A673 (cell line): ENCODE data around the gene TRERF1. TPM values are rescaled to one million over a fixed set of nuclear protein-coding genes. Genes with fewer than 3 reads are reported as not detected.

Source experiments
- BruUV-seq: library from RNA; stranded (reverse); fragments of 400-500 nt; replicated peaks from 2 replicates; lab custom pipeline; 2021; lab: Mats Ljungman, UMichigan
- CTCF ChIA-PET: fragments of 300-600 bp; sonication (Branson Sonifier 250); formaldehyde crosslinking; loops from one replicate; lab custom pipeline; 2022; ENCODE audit warnings: antibody characterized with exemption; lab: Charles Lee
- POLR2A ChIA-PET: fragments of 300-600 bp; sonication (Branson Sonifier 250); formaldehyde crosslinking; loops from one replicate; lab custom pipeline; 2022; ENCODE audit warnings: antibody characterized with exemption; ENCODE audit not compliant: low non-redundant PET; lab: Charles Lee
- DNase-seq: peaks from one replicate; pipeline ENCODE4 v3.0.0-alpha.2; 2015; ENCODE audit warnings: low spot score
- H3K27ac ChIP-seq: fragments of 200-600 bp; sonication (generic); 2 replicates; pipeline ENCODE4 v1.5.1; 2016; ENCODE audit warnings: mixed run types, low read depth, mild to moderate bottlenecking, mixed read lengths, antibody characterized with exemption, low read length; ENCODE audit not compliant: poor library complexity, severe bottlenecking
- H3K27me3 ChIP-seq: fragments of 200-600 bp; sonication (generic); replicated peaks from 2 replicates; pipeline ENCODE4 v1.6.1; 2017; ENCODE audit warnings: mixed run types, low read depth, mild to moderate bottlenecking, mixed read lengths, antibody characterized with exemption, low read length; ENCODE audit not compliant: insufficient read depth, poor library complexity
- H3K36me3 ChIP-seq: fragments of 200-600 bp; sonication (generic); 2 replicates; pipeline ENCODE4 v1.6.1; 2016; ENCODE audit warnings: mixed run types, mild to moderate bottlenecking, mixed read lengths, antibody characterized with exemption, low read length; ENCODE audit not compliant: insufficient read depth, poor library complexity, severe bottlenecking
- H3K4me1 ChIP-seq: fragments of 200-600 bp; sonication (generic); 2 replicates; pipeline ENCODE4 v1.6.1; 2017; ENCODE audit warnings: mixed run types, mild to moderate bottlenecking, mixed read lengths, antibody characterized with exemption, low read length; ENCODE audit not compliant: insufficient read depth, poor library complexity, severe bottlenecking
- H3K4me3 ChIP-seq: fragments of 200-600 bp; sonication (generic); 2 replicates; pipeline ENCODE4 v1.5.1; 2016; ENCODE audit warnings: low read depth, mixed run types, mild to moderate bottlenecking, mixed read lengths, low read length; ENCODE audit not compliant: poor library complexity, severe bottlenecking
- H3K9me3 ChIP-seq: fragments of 200-600 bp; sonication (generic); 2 replicates; pipeline ENCODE4 v1.6.1; 2016; ENCODE audit warnings: mixed run types, low read depth, mild to moderate bottlenecking, mixed read lengths, antibody characterized with exemption, low read length; ENCODE audit not compliant: poor library complexity, severe bottlenecking
- CTCF ChIP-seq: fragments of 300-800, 200-600 bp; sonication (generic); conservative IDR thresholded peaks from 2 replicates; pipeline ENCODE4 v1.5.1; 2017; ENCODE audit warnings: low read depth, mild to moderate bottlenecking, antibody characterized with exemption, low read length, moderate library complexity, mixed read lengths
- EZH2 ChIP-seq: fragments of 200-600 bp; sonication (generic); IDR thresholded peaks from 2 replicates; pipeline ENCODE4 v1.6.1; 2017; ENCODE audit warnings: borderline replicate concordance, low read depth, mild to moderate bottlenecking, mixed read lengths, antibody characterized with exemption, low read length; ENCODE audit not compliant: poor library complexity, severe bottlenecking
- intact Hi-C: fragments of 100-400 bp; cut with micrococcal nuclease; formaldehyde crosslinking; loops from one replicate; pipeline ENCODE4 v1.10.0; 2022; ENCODE audit not compliant: unreplicated experiment
- total RNA-seq: library from RNA; stranded (reverse); gene quantifications from 2 replicates; pipeline ENCODE4 v1.2.3, GENCODE V29; 2021

The TRERF1 gene
- total RNA-seq, 1 experiment from 2014 or later: 9.5 TPM

- intact Hi-C loops: no loop called here
- ChIA-PET CTCF (no interaction called here), POLR2A (no interaction called here)
- no peaks in the 10 kb centered on the region for H3K27me3 ChIP-seq
- no peaks in the 10 kb centered on the region for H3K36me3 ChIP-seq
- no peak overlapping the region for H3K27ac ChIP-seq
- TF ChIP-seq CTCF (no peak), EZH2 (no peak)
- no peak overlapping the region for H3K4me3 ChIP-seq
- BruUV-seq: no TSS peak
- no peaks in the 10 kb centered on the region for H3K9me3 ChIP-seq
- H3K4me1 ChIP-seq: no peaks in the 10 kb centered on the region
- no peak for DNase-seq
Measured at GRCh38 chr6:42320762-42321161, 131.0 kb downstream of the TRERF1 start.

GRCh38 chr6:42318480-42318879 is 133.2 kb downstream of the TRERF1 start:
- TF ChIP-seq CTCF (no peak), EZH2 (no peak)
- DNase-seq: no peak
- CTCF ChIA-PET: no interaction called here
- intact Hi-C loops: no loop called here
- H3K4me3 ChIP-seq: no peak overlapping the region
- H3K36me3 ChIP-seq: no peaks in the 10 kb centered on the region
- H3K4me1 ChIP-seq: no peaks in the 10 kb centered on the region
- no peak overlapping the region for H3K27ac ChIP-seq
- H3K27me3 ChIP-seq: no peaks in the 10 kb centered on the region
- POLR2A ChIA-PET: no interaction called here
- no TSS peak for BruUV-seq
- H3K9me3 ChIP-seq: no peaks in the 10 kb centered on the region

- Histone ChIP-seq H3K4me1 (no peaks in the 10 kb centered on the region), H3K9me3 (no peaks in the 10 kb centered on the region), H3K27ac (no peak overlapping the region), H3K36me3 (no peaks in the 10 kb centered on the region), H3K4me3 (no peak overlapping the region), H3K27me3 (no peaks in the 10 kb centered on the region)
- BruUV-seq: no TSS peak
- TF ChIP-seq EZH2 (no peak), CTCF (no peak)
- intact Hi-C loops: no loop called here
- DNase-seq: no peak
- ChIA-PET POLR2A (no interaction called here), CTCF (no interaction called here)
Measured at GRCh38 chr6:42316981-42317380, 134.7 kb downstream of the TRERF1 start.
